GM18498 (cell line): Measurements from ENCODE around the gene PDXDC1.
"Not testable (repeated sequence)": the region's sequence is repeated elsewhere in the genome, so short reads cannot be mapped to it uniquely, and the experiment has no call there.

Experiments
- ATAC-seq: cut with Tn5 transposase; IDR thresholded peaks from one replicate; pipeline ENCODE4 v1.9.1; 2021; ENCODE audit warnings: mild to moderate bottlenecking, moderate library complexity; ENCODE audit not compliant: unreplicated experiment

The PDXDC1 gene

GRCh38 chr16:15008647-15009046, 33.8 kb downstream of the PDXDC1 start:
- not testable (repeated sequence) for ATAC-seq

- not testable (repeated sequence) for ATAC-seq
These were observed 38.1 kb downstream of the PDXDC1 start for GRCh38 chr16:15012941-15013340.

- ATAC-seq, result not testable (repeated sequence)
These were observed 40.8 kb downstream of the PDXDC1 start for GRCh38 chr16:15015671-15016070.

GRCh38 chr16:15016354-15016753, 41.5 kb downstream of the PDXDC1 start:
- ATAC-seq, result not testable (repeated sequence)

- not testable (repeated sequence) for ATAC-seq
These were observed 42.2 kb downstream of the PDXDC1 start for GRCh38 chr16:15016951-15017580.

GRCh38 chr16:15021429-15021828, 46.6 kb downstream of the PDXDC1 start:
- not testable (repeated sequence) for ATAC-seq

- ATAC-seq, result peak; percentile 67
These were observed 47.4 kb downstream of the PDXDC1 start for GRCh38 chr16:15022194-15022593.

GRCh38 chr16:15023381-15024077, 48.7 kb downstream of the PDXDC1 start:
- ATAC-seq, result not testable (repeated sequence)

GRCh38 chr16:15024858-15025199, 50.0 kb downstream of the PDXDC1 start:
- ATAC-seq, result not testable (repeated sequence)

GRCh38 chr16:15025234-15025951, 50.6 kb downstream of the PDXDC1 start:
- not testable (repeated sequence) for ATAC-seq

GRCh38 chr16:15027051-15027450, 52.2 kb downstream of the PDXDC1 start:
- ATAC-seq, result not testable (repeated sequence)

- not testable (repeated sequence) for ATAC-seq
These were observed 52.9 kb downstream of the PDXDC1 start for GRCh38 chr16:15027503-15028344.

GRCh38 chr16:15028345-15028715, 53.5 kb downstream of the PDXDC1 start:
- ATAC-seq, result not testable (repeated sequence)

GRCh38 chr16:15028801-15029698, 54.2 kb downstream of the PDXDC1 start:
- ATAC-seq, result not testable (repeated sequence)

GRCh38 chr16:15029749-15030148, 54.9 kb downstream of the PDXDC1 start:
- ATAC-seq, result not testable (repeated sequence)

- ATAC-seq, result no peak
These were observed 56.4 kb downstream of the PDXDC1 start for GRCh38 chr16:15031179-15031578.

GRCh38 chr16:15031586-15031985, 56.8 kb downstream of the PDXDC1 start:
- ATAC-seq, result no peak

GRCh38 chr16:15032547-15033308, 57.9 kb downstream of the PDXDC1 start:
- no peak for ATAC-seq

GRCh38 chr16:15033309-15033707, 58.5 kb downstream of the PDXDC1 start:
- no peak for ATAC-seq
